SJSA1 (cell line): ENCODE data around the gene NECTIN4. TPM values are rescaled to one million over a fixed set of nuclear protein-coding genes. Genes with fewer than 3 reads are reported as not detected.
"Not testable (repeated sequence)": the region's sequence is repeated elsewhere in the genome, so short reads cannot be mapped to it uniquely, and the experiment has no call there.

ENCODE experiments used
- DNase-seq, 2 experiments: peaks; one replicate each; pipeline ENCODE4 v3.0.0-alpha.2; 2015 to 2020; ENCODE audit warnings: low spot score in 2 of 2, low read depth in 1 of 2
- H3K27ac ChIP-seq: fragments of 250-450 bp; sonication (Bioruptor Pico); 2 replicates; pipeline ENCODE4 v1.5.1; 2020; ENCODE audit warnings: mild to moderate bottlenecking, moderate library complexity
- H3K27me3 ChIP-seq: fragments of 250-450 bp; sonication (Bioruptor Pico); replicated peaks from 2 replicates; pipeline ENCODE4 v1.5.1; 2020; ENCODE audit warnings: mild to moderate bottlenecking, moderate library complexity
- H3K36me3 ChIP-seq: fragments of 250-450 bp; sonication (Bioruptor Pico); 2 replicates; pipeline ENCODE4 v1.5.1; 2020; ENCODE audit warnings: mild to moderate bottlenecking
- H3K4me1 ChIP-seq: fragments of 250-450 bp; sonication (Bioruptor Pico); replicated peaks from 2 replicates; pipeline ENCODE4 v1.6.1; 2021; ENCODE audit warnings: mild to moderate bottlenecking
- H3K4me3 ChIP-seq: fragments of 250-450 bp; sonication (Bioruptor Pico); 2 replicates; pipeline ENCODE4 v1.5.1; 2020; ENCODE audit warnings: mild to moderate bottlenecking
- H3K9me3 ChIP-seq: fragments of 250-450 bp; sonication (Bioruptor Pico); replicated peaks from 2 replicates; pipeline ENCODE4 v1.5.1; 2020; ENCODE audit warnings: mild to moderate bottlenecking
- total RNA-seq: library from RNA; depleted of rRNA; stranded (reverse); fragments of >200 nt; shearing (Covaris generic); gene quantifications from 2 replicates; pipeline ENCODE4 v1.2.3, GENCODE V29; 2014

NECTIN4 gene
- total RNA-seq, 1 experiment from 2014 or later, result 0.21 TPM

- peaks cover 44% of the 10 kb centered on the region for H3K4me1 ChIP-seq
- DNase-seq, result peak; percentile 46 to 55
- no peaks in the 10 kb centered on the region for H3K9me3 ChIP-seq
- H3K4me3 ChIP-seq, result peak overlapping the region; percentile 78; the same call in 1 of the 2 replicates
- no peak overlapping the region for H3K27ac ChIP-seq
- no peaks in the 10 kb centered on the region for H3K27me3 ChIP-seq
- H3K36me3 ChIP-seq, result peaks cover 83% of the 10 kb centered on the region
These were observed 29.9 kb upstream of the NECTIN4 start for GRCh38 chr1:161119092-161119903.

GRCh38 chr1:161117759-161118581 is 28.6 kb upstream of the NECTIN4 start, which contains the start of the genes NIT1 and PFDN2:
Gene NIT1 (plus strand): TSS chr1:161118105. CDS start chr1:161118177, 72 bp downstream.
Gene PFDN2 (minus strand): TSS chr1:161118037. CDS start chr1:161118026, 11 bp downstream.
- Histone ChIP-seq H3K9me3 (no peaks in the 10 kb centered on the region), H3K4me3 (peak within 1 kb of the TSS; percentile 78), H3K4me1 (peaks cover 44% of the 10 kb centered on the region), H3K27ac (peak within 1 kb of the TSS; percentile 77), H3K27me3 (no peaks in the 10 kb centered on the region), H3K36me3 (peaks cover 82% of the 10 kb centered on the region)
- DNase-seq, result peak; percentile 77 to 83

GRCh38 chr1:161115961-161116360 is 26.6 kb upstream of the NECTIN4 start:
- H3K27ac ChIP-seq, H3K4me3 ChIP-seq, DNase-seq, H3K27me3 ChIP-seq, H3K9me3 ChIP-seq: not testable (repeated sequence)
- Histone ChIP-seq H3K4me1 (peaks cover 44% of the 10 kb centered on the region), H3K36me3 (peaks cover 77% of the 10 kb centered on the region)

GRCh38 chr1:161115132-161115711 is 25.9 kb upstream of the NECTIN4 start:
- H3K27me3 ChIP-seq, result no peaks in the 10 kb centered on the region
- H3K4me1 ChIP-seq, result peaks cover 42% of the 10 kb centered on the region
- H3K36me3 ChIP-seq, result peaks cover 69% of the 10 kb centered on the region
- peak overlapping the region; percentile 50 for H3K27ac ChIP-seq
- H3K9me3 ChIP-seq, result no peaks in the 10 kb centered on the region
- no peak overlapping the region for H3K4me3 ChIP-seq
- peak in 1 of 2 experiments; percentile 58 for DNase-seq

GRCh38 chr1:161114556-161114955 is 25.2 kb upstream of the NECTIN4 start:
- H3K27ac ChIP-seq, result peak overlapping the region; percentile 50
- H3K4me3 ChIP-seq, result no peak overlapping the region
- DNase-seq, result no peak
- H3K9me3 ChIP-seq, result no peaks in the 10 kb centered on the region
- peaks cover 35% of the 10 kb centered on the region for H3K4me1 ChIP-seq
- no peaks in the 10 kb centered on the region for H3K27me3 ChIP-seq
- peaks cover 67% of the 10 kb centered on the region for H3K36me3 ChIP-seq

- H3K27me3 ChIP-seq, result no peaks in the 10 kb centered on the region
- no peak overlapping the region for H3K4me3 ChIP-seq
- DNase-seq, result no peak
- H3K36me3 ChIP-seq, result peaks cover 65% of the 10 kb centered on the region
- H3K4me1 ChIP-seq, result peaks cover 28% of the 10 kb centered on the region
- no peaks in the 10 kb centered on the region for H3K9me3 ChIP-seq
- no peak overlapping the region for H3K27ac ChIP-seq
These were observed 24.6 kb upstream of the NECTIN4 start for GRCh38 chr1:161113915-161114314.

GRCh38 chr1:161111527-161111926 is 22.2 kb upstream of the NECTIN4 start:
- peaks cover 19% of the 10 kb centered on the region for H3K4me1 ChIP-seq
- no peak overlapping the region for H3K4me3 ChIP-seq
- peaks cover 60% of the 10 kb centered on the region for H3K36me3 ChIP-seq
- H3K27me3 ChIP-seq, result no peaks in the 10 kb centered on the region
- H3K27ac ChIP-seq, result no peak overlapping the region
- H3K9me3 ChIP-seq, result no peaks in the 10 kb centered on the region
- DNase-seq, result no peak

GRCh38 chr1:161111117-161111516 is 21.8 kb upstream of the NECTIN4 start:
- peaks cover 60% of the 10 kb centered on the region for H3K36me3 ChIP-seq
- H3K27me3 ChIP-seq, result no peaks in the 10 kb centered on the region
- DNase-seq, result no peak
- no peak overlapping the region for H3K27ac ChIP-seq
- no peaks in the 10 kb centered on the region for H3K9me3 ChIP-seq
- no peak overlapping the region for H3K4me3 ChIP-seq
- peaks cover 15% of the 10 kb centered on the region for H3K4me1 ChIP-seq

GRCh38 chr1:161106431-161106830 is 17.1 kb upstream of the NECTIN4 start:
- no peak overlapping the region for H3K27ac ChIP-seq
- H3K36me3 ChIP-seq, result peaks cover 43% of the 10 kb centered on the region
- H3K4me3 ChIP-seq, result no peak overlapping the region
- H3K4me1 ChIP-seq, result no peaks in the 10 kb centered on the region
- no peaks in the 10 kb centered on the region for H3K9me3 ChIP-seq
- no peak for DNase-seq
- H3K27me3 ChIP-seq, result no peaks in the 10 kb centered on the region

GRCh38 chr1:161100556-161100955 is 11.2 kb upstream of the NECTIN4 start:
- Histone ChIP-seq H3K4me1 (no peaks in the 10 kb centered on the region), H3K4me3 (no peak overlapping the region), H3K27me3 (no peaks in the 10 kb centered on the region), H3K27ac (no peak overlapping the region), H3K36me3 (peaks cover 53% of the 10 kb centered on the region), H3K9me3 (peaks cover 7% of the 10 kb centered on the region; the same call in 1 of the 2 replicates)
- no peak for DNase-seq

- Histone ChIP-seq H3K4me1 (no peaks in the 10 kb centered on the region), H3K36me3 (peaks cover 50% of the 10 kb centered on the region), H3K9me3 (peaks cover 7% of the 10 kb centered on the region; the same call in 1 of the 2 replicates), H3K4me3 (no peak overlapping the region), H3K27ac (no peak overlapping the region), H3K27me3 (no peaks in the 10 kb centered on the region)
- no peak for DNase-seq
These were observed 9.9 kb upstream of the NECTIN4 start for GRCh38 chr1:161099090-161099802.

GRCh38 chr1:161098210-161099068 is 9.1 kb upstream of the NECTIN4 start, which contains the start of gene KLHDC9:
Gene KLHDC9 (plus strand): TSS chr1:161098361. CDS start chr1:161098536, 175 bp downstream.
- no peak for DNase-seq
- Histone ChIP-seq H3K4me3 (no peak within 1 kb of the TSS), H3K4me1 (no peaks in the 10 kb centered on the region), H3K36me3 (peaks cover 45% of the 10 kb centered on the region), H3K9me3 (peaks cover 7% of the 10 kb centered on the region; the same call in 1 of the 2 replicates), H3K27me3 (no peaks in the 10 kb centered on the region), H3K27ac (no peak within 1 kb of the TSS)
